OCI-LY7 (cell line): ENCODE results near the gene DTWD1.

Source experiments
- EZH2phosphoT487 ChIP-seq: fragments of 200-600 bp; sonication (generic); IDR thresholded peaks from 2 replicates; pipeline ENCODE4 v1.6.1; 2018; ENCODE audit warnings: low read depth, borderline replicate concordance, mild to moderate bottlenecking, mixed run types, antibody characterized with exemption, low read length, moderate library complexity, mixed read lengths
- TF ChIP-seq, protein P1 (sequence below): fragments of 200-600 bp; sonication (generic); conservative IDR thresholded peaks from 2 replicates; pipeline ENCODE4 v1.5.1; 2014; ENCODE audit warnings: mild to moderate bottlenecking, antibody characterized with exemption, low read length, moderate library complexity, mixed read lengths

DNA sequence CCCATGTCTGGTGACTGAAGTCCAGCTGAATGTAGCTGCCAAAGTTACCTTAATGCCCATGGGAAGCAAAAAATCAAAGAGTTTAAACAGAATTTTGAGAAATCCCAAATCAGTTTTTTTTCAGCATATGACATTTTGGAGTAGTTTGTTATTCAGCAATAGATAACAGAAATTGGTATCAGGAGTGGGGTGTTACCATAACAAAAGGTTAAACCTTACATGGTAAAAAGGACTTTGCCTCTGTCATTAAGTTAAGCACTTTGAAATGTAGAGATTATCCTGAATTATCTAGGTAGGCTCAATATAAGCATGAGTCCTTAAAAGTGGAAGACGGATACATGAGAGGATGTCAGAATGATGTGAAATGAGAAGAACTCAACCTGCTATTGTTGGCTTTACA, 32.1 kb downstream of the DTWD1 start:
- TF ChIP-seq, protein P1, sequence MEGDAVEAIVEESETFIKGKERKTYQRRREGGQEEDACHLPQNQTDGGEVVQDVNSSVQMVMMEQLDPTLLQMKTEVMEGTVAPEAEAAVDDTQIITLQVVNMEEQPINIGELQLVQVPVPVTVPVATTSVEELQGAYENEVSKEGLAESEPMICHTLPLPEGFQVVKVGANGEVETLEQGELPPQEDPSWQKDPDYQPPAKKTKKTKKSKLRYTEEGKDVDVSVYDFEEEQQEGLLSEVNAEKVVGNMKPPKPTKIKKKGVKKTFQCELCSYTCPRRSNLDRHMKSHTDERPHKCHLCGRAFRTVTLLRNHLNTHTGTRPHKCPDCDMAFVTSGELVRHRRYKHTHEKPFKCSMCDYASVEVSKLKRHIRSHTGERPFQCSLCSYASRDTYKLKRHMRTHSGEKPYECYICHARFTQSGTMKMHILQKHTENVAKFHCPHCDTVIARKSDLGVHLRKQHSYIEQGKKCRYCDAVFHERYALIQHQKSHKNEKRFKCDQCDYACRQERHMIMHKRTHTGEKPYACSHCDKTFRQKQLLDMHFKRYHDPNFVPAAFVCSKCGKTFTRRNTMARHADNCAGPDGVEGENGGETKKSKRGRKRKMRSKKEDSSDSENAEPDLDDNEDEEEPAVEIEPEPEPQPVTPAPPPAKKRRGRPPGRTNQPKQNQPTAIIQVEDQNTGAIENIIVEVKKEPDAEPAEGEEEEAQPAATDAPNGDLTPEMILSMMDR: no peak
- no peak for TF ChIP-seq EZH2phosphoT487
